Left lung (tissue), 10 donors: Measurements from ENCODE around the gene KNCN. TPM values are rescaled to one million over a fixed set of nuclear protein-coding genes. Genes with fewer than 3 reads are reported as not detected.

Experiments used
- ATAC-seq: fragments of 200-7000 bp; cut with Tn5 transposase; one replicate; pipeline ENCODE4 v1.9.1; 2020; ENCODE audit warnings: moderate library complexity
- DNase-seq, 4 donors: peaks; one replicate each; pipeline ENCODE4 v3.0.0-alpha.2; 2013 to 2020
- H3K27ac ChIP-seq, 2 donors: fragments of 200-600 bp; sonication (generic) in 1 of 2; one replicate each; pipeline versions ENCODE4 v1.5.0 to v1.8.0; 2020 to 2021
- H3K27me3 ChIP-seq, 2 donors: fragments of 200-600 bp; sonication (generic) in 1 of 2; one replicate each; pipeline versions ENCODE4 v1.5.0 to v1.8.0; 2020 to 2021
- H3K36me3 ChIP-seq, 2 donors: fragments of 200-600 bp; sonication (generic) in 1 of 2; one replicate each; pipeline versions ENCODE4 v1.5.0 to v1.8.0; 2020 to 2021
- H3K4me1 ChIP-seq, 2 donors: fragments of 200-600 bp; one replicate each; pipeline ENCODE4 v1.8.0; 2021
- H3K4me3 ChIP-seq, 2 donors: fragments of 200-600 bp; sonication (generic) in 1 of 2; one replicate each; pipeline versions ENCODE4 v1.5.0 to v1.8.0; 2020 to 2021; ENCODE audit warnings: mild to moderate bottlenecking in 1 of 2
- H3K9me3 ChIP-seq, 2 donors: fragments of 200-600 bp; sonication (generic) in 1 of 2; one replicate each; pipeline versions ENCODE4 v1.5.0 to v1.8.0; 2020 to 2021
- CTCF ChIP-seq, 2 donors: fragments of 200-600 bp; sonication (generic) in 1 of 2; IDR thresholded peaks; one replicate each; pipeline versions ENCODE4 v1.5.0 to v1.8.0; 2021; ENCODE audit warnings: antibody characterized with exemption in 2 of 2
- intact Hi-C, 2 donors: fragments of 100-400 bp; cut with DNase I; formaldehyde crosslinking; loops; one replicate each; pipeline versions ENCODE4 v1.11.2 to v1.14.2; 2022
- polyA plus RNA-seq, 6 donors: library from polyadenylated mRNA; unstranded; fragments of 120-200 nt; gene quantifications; one replicate each; pipeline ENCODE4 v1.2.1, GENCODE V29; 2013; ENCODE audit not compliant: insufficient read length in 6 of 6
- total RNA-seq, 2 donors: library from RNA; stranded (reverse); fragmentation: NEBNext Ultra II Directional; extraction: Animal tissue kit (Norgen Biotek cat#: 25700); gene quantifications; one replicate each; pipeline ENCODE4 v1.2.1, GENCODE V29; 2021
- donor health status: DM: no; HTN: yes; CAD: no.
- donor health status: DM: no; HTN: no; CAD: no.

KNCN gene
- total and polyA plus RNA-seq, 8 donors, result 0.07 to 0.34 (median 0.20) TPM; not detected in 5

GRCh38 chr1:46520063-46520911 lies 31.2 kb downstream of the KNCN start:
- no peak for TF ChIP-seq CTCF (IDR thresholded peaks at IDR 0.05)
- peaks cover 17 to 22% of the 10 kb centered on the region in 2 donors for H3K4me1 ChIP-seq
- peaks cover 0 to 62% of the 10 kb centered on the region in 2 donors for H3K27me3 ChIP-seq
- no peaks in the 10 kb centered on the region for H3K36me3 ChIP-seq
- intact Hi-C loops, result no loop called here
- ATAC-seq (peak; percentile 15), DNase-seq (peak in 3 of 4 donors; percentile 58 to 80 (median 59))
- no peak overlapping the region for H3K4me3 ChIP-seq
- no peaks in the 10 kb centered on the region for H3K9me3 ChIP-seq
- H3K27ac ChIP-seq, result no peak overlapping the region

GRCh38 chr1:46519209-46519608 lies 32.2 kb downstream of the KNCN start:
- no peaks in the 10 kb centered on the region for H3K36me3 ChIP-seq
- DNase-seq, result peak in 1 of 4 donors; percentile 11
- ATAC-seq, result no peak
- no peak overlapping the region for H3K27ac ChIP-seq
- H3K27me3 ChIP-seq, result peaks cover 0 to 53% of the 10 kb centered on the region in 2 donors
- H3K9me3 ChIP-seq, result no peaks in the 10 kb centered on the region
- no peak for TF ChIP-seq CTCF (IDR thresholded peaks at IDR 0.05)
- H3K4me3 ChIP-seq, result no peak overlapping the region
- intact Hi-C loops, result no loop called here
- peaks cover 17 to 22% of the 10 kb centered on the region in 2 donors for H3K4me1 ChIP-seq

- no peak for TF ChIP-seq CTCF (IDR thresholded peaks at IDR 0.05)
- no peak for ATAC-seq
- H3K4me1 ChIP-seq, result peaks cover 17 to 20% of the 10 kb centered on the region in 2 donors
- no peaks in the 10 kb centered on the region for H3K9me3 ChIP-seq
- no peak overlapping the region for H3K27ac ChIP-seq
- peak in 1 of 4 donors; percentile 12 for DNase-seq
- no peaks in the 10 kb centered on the region for H3K36me3 ChIP-seq
- intact Hi-C loops, result no loop called here
- peaks cover 0 to 47% of the 10 kb centered on the region in 2 donors for H3K27me3 ChIP-seq
- H3K4me3 ChIP-seq, result no peak overlapping the region
These were observed 33.4 kb downstream of the KNCN start for GRCh38 chr1:46517932-46518498.

GRCh38 chr1:46517010-46517600 lies 34.3 kb downstream of the KNCN start:
- ATAC-seq, result peak; percentile 90

More at GRCh38 chr1:46517010-46517600, 34.3 kb downstream of the KNCN start:
- Histone ChIP-seq H3K27ac (peak overlapping the region in 1 of 2 donors; percentile 7), H3K9me3 (no peaks in the 10 kb centered on the region), H3K4me3 (no peak overlapping the region), H3K27me3 (peaks cover 0 to 55% of the 10 kb centered on the region in 2 donors), H3K4me1 (peaks cover 8 to 11% of the 10 kb centered on the region in 2 donors), H3K36me3 (no peaks in the 10 kb centered on the region)
- no peak for TF ChIP-seq CTCF (IDR thresholded peaks at IDR 0.05)
- intact Hi-C loops, result no loop called here
- peak in 3 of 4 donors; percentile 74 to 89 (median 88) for DNase-seq
